NCI-H345 (cell line): ENCODE results near the gene PRKCA.
"Not testable (repeated sequence)": the region's sequence is repeated elsewhere in the genome, so short reads cannot be mapped to it uniquely, and the experiment has no call there.

Source experiments
- DNase-seq: peaks from one replicate; lab custom pipeline; 2025; lab: John Stamatoyannopoulos, UW

PRKCA gene

DNA sequence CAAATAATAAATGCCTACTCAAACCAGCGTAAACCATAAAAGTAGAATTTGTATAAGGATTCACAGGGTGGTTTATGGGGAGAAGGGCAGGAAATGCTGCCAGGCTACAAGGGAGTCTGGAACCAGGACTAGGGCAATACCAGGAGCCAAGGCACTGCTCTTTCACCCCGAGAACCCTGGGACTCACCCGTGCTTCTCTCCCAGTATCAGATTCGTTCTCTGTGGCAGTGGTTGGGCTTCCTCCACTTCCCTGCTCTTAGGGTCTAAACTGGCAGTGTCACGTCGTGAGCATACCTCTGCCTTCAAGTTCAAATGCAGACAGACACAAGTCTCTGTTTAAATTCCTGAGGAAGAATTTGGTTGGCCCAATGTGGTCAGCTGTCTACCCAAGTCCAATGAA, 49.3 kb downstream of the PRKCA start:
- DNase-seq: no peak

GRCh38 chr17:66353937-66354401, 51.6 kb downstream of the PRKCA start:
- DNase-seq: no peak

DNA sequence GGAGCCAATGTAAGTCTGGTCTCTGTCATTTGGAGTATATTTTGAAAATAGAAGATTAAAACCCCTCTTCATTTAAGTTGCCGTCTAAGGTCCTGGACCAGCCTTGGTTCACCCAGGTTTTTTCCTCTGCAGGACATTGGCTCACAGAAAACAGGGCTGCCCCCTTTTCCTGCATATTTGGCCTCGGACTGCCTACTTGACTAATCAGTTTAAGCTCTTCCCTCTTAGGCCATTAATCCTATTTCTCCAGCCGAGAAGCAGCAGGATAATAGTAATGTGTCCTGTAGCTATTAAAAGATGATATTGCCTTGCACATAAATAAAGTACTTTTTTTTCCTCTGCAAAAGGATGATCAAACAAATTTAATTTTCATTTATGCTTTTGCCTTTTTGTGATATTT, 52.1 kb downstream of the PRKCA start:
- no peak for DNase-seq

- no peak for DNase-seq
Measured at GRCh38 chr17:66354981-66355380, 52.6 kb downstream of the PRKCA start.

GRCh38 chr17:66355510-66355909, 53.1 kb downstream of the PRKCA start:
- no peak for DNase-seq

DNA sequence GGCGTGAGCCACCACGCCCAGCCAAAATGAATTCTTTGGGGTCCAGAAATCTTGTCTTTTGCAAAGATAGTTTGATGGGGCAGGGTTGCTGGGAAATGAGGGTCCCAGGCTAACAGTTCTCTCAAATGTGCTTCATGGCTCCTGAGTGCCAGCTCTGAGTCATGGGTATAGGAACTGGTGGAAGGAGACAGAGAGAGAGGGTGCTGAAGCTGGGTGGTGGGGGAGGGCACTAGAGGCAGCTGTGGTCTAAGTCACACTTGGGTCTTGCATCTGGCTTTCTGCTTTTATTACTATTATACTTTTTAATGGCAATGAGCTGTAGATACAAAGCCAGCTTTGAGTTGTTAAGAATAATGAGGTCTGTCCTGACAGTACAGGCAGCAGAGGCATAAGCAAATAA, 54.6 kb downstream of the PRKCA start:
- DNase-seq: no peak

DNA sequence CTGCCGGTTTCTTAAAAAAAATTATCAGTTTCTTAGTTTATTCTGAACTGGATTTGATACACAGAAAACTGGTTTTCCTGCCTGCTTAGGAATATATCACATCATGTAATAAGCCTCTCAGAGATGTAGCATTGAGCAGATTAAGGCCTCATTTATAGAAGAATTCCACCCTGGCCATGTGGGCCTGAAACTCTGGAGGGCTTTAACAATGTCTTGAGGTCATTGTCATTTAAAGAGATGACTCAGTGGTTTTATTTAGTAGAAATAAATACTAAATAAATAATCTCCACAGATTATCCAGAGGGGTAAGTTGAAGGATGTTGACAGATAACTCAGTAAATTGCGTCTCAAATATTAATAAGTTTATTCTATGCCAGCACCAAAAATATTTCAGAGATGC, 56.9 kb downstream of the PRKCA start:
- no peak for DNase-seq

GRCh38 chr17:66360961-66361565, 58.6 kb downstream of the PRKCA start:
- DNase-seq: not testable (repeated sequence)

DNA sequence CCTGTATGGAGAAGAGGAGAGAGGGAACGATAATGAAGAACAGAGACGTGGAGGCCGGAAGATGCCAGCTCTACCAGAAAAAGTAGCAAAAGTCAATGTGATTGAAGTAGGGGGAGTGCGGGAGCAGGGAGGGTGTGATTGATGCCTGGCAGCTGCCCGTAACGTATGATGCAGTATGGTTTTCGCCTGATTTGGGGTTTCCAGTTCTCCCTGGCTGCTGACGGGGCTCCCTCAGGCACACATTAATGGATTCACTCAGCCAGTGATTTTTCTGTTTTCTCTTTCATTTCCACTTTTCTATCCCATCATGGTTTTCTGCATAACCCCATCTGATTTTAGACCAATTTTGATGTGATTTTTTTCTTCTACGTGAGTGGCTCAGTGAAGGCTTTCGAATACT, 62.1 kb downstream of the PRKCA start:
- no peak for DNase-seq

DNA sequence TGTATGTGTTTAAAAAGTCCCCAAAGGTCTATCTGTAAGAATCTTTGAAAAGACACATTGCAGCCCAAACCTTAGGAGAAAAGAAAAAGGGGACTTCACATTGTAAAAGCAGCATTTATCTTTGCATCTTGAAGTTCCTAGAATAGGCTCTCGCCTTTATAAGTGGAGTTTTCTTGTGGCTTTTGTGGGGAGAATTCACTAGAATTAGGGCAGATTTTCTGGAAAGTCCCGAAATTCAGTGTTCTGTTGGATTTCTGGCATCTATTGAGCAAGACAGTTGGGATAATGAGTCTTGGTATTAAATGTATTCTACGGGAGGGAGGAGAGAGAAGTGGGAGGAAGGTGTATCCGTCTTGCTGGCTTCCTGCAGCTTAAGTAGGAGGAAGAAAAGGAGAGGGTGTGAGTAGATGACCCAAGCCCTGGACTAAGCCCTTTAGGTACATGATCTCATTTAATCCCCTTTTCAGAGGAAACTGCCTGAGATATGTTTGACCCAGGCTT, 62.6 kb downstream of the PRKCA start:
- no peak for DNase-seq

- DNase-seq: no peak
Measured at GRCh38 chr17:66365903-66366302, 63.5 kb downstream of the PRKCA start.

DNA sequence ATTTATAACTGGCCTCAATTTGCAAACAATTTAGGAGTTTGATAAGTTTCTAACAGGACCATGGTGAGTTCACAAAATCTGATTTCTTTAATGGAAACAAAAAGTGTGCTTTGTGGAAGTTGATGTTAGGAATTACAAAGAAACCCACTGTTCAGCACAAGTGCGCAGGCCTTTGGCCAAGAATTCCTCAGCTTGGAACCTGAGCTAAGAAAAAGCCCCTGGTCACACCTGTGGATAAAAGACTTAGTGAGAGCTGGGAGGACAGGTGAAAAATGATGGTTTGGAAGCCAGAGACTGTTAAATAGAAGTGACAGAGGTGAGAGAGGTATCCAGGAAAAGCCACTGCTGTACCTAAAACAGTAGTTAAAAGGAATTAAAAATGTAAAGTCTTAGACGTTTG, 64.7 kb downstream of the PRKCA start:
- no peak for DNase-seq

DNA sequence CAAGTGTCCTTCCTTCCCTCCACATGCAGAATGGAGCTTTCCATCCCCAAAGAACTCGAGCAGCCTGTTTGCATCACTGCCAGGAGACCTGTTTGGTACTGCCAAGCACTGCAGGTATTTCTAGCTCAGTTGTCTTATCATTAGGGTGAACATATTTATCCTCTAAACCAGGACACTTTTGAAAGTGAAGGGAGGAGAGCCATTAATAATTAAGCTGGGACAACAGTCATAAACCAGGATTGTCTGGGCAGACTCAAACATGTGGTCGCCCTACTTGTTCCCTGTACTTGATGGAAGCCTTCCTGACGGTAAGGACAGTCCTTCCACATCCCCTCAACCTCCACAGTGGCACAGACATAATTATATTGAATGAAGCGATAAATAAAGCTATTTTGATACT, 67.4 kb downstream of the PRKCA start:
- DNase-seq: no peak

GRCh38 chr17:66371561-66371960, 69.1 kb downstream of the PRKCA start:
- DNase-seq: no peak

DNA sequence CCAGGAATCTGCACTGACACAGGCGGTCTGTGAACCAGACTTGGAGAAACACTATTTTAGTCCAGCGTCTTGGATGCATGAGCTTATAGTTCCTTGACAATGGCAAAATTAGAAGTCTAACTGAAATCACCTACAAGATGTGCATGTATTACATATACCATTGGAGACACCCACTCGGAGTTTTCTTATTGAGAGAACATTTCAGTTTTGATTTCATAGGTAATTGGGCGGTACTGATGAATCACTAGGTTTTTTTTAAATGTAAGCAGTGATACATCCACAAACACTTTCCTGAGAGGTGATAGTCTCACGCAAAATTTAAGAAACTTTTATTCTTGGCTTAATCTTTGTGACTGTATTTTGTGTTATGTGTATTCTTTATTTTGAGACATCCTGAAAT, 69.8 kb downstream of the PRKCA start:
- DNase-seq: no peak

- no peak for DNase-seq
Measured at GRCh38 chr17:66373079-66373478, 70.7 kb downstream of the PRKCA start.

GRCh38 chr17:66373944-66374817, 71.8 kb downstream of the PRKCA start:
- peak; percentile 51 for DNase-seq

- DNase-seq: no peak
Measured at GRCh38 chr17:66375121-66375520, 72.7 kb downstream of the PRKCA start.

DNA sequence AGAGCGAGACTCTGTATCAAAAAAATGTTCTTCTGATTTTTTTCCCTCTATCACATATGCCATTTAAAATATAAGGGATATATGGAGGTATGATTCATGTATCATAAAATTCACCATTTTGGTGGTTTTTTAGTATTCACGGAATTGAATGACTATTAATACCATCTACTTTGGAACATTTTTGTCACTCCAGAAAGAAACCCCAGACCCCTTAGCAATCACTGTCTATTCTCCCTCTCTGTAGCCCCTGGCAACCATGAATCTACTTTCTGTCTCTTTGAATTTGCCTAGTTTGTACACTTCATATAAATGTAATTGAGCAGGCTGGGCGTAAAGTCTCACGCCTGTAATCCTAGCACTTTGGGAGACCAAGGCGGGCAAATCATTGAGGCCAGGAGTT, 75.9 kb downstream of the PRKCA start:
- DNase-seq: no peak

- DNase-seq: no peak
Measured at GRCh38 chr17:66379544-66379943, 77.1 kb downstream of the PRKCA start.

DNA sequence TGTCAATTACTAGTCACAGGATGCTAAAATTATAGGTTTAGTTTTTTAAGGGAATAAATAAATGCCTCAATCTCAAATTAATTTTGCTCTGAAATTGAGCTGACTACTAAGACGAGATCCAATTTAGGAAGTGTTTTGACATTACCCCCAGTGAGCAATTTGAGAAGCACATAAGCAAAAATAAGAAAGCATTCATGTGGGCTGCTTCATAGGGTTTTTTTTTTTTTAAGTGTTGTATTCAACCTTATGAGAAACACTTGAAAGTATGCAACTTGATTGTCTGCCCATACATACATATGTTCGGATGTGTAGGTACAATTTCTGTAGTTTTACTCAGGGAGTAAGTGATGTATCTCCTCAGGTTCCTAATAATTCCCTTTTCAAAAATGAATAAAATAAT, 77.6 kb downstream of the PRKCA start:
- DNase-seq: no peak

DNA sequence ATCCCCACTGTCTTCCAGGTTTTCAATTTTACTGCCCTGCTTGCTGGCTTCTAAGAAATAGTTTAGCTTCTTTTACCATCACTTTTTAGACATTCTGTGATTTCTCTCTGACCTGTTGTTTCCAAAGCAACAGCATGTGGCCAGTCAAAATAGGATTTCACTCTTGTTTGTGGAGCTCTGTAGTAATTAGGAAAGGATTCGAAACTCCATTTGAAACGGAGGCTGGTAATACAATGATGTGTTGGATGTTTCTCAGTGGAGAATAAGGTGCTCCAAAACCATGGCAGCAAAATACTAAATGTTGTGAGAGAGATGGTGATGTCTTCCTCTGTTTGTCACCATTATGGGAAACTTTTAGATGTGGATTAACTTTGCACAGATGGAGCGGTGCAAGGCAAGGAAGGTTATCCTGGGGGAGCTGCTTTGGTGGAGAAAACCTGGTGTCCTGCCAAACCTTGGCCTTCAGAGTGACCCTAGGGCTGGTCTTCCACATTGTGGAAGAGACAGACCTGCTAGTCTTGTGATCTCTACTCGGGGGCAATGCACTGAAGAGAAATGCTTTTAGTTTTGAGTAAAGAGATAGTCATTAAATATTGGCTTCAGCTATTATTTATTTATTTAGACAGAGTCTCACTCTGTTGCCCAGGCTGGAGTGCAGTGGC, 79.4 kb downstream of the PRKCA start:
- no peak for DNase-seq

GRCh38 chr17:66383333-66383732, 80.9 kb downstream of the PRKCA start:
- no peak for DNase-seq
